GM23338 (cell line): ENCODE measurements around the gene ADPRH. TPM values are rescaled to one million over a fixed set of nuclear protein-coding genes. Genes with fewer than 3 reads are reported as not detected.

Experiments used
- ATAC-seq: fragments of 200-7000 bp; cut with Tn5 transposase; 3 replicates; pipeline ENCODE4 v1.9.1; 2020
- DNase-seq: peaks from one replicate; pipeline ENCODE4 v3.0.0-alpha.2; 2015; ENCODE audit warnings: low spot score
- H2AFZ ChIP-seq: fragments of 200-600 bp; sonication (generic); 2 replicates; pipeline ENCODE4 v1.8.0; 2016; ENCODE audit warnings: antibody characterized with exemption, mild to moderate bottlenecking, moderate library complexity
- H3F3A ChIP-seq: fragments of 200-600 bp; sonication (generic); replicated peaks from 2 replicates; pipeline ENCODE4 v1.8.0; 2017; ENCODE audit warnings: antibody characterized with exemption, mixed run types, low read depth
- H3K27ac ChIP-seq: fragments of 200-600 bp; sonication (generic); 2 replicates; pipeline ENCODE4 v1.6.1; 2016; ENCODE audit warnings: low read depth
- H3K27me3 ChIP-seq: fragments of 200-600 bp; sonication (generic); 2 replicates; pipeline ENCODE4 v1.8.0; 2016; ENCODE audit warnings: mild to moderate bottlenecking, mixed run types, moderate library complexity; ENCODE audit not compliant: insufficient read depth
- H3K36me3 ChIP-seq: fragments of 200-600 bp; sonication (generic); 2 replicates; pipeline ENCODE4 v1.8.0; 2016; ENCODE audit warnings: mild to moderate bottlenecking; ENCODE audit not compliant: insufficient read depth
- H3K4me1 ChIP-seq: fragments of 200-600 bp; sonication (generic); 2 replicates; pipeline ENCODE4 v1.8.0; 2016; ENCODE audit warnings: mild to moderate bottlenecking, moderate library complexity; ENCODE audit not compliant: insufficient read depth
- H3K4me2 ChIP-seq: fragments of 200-600 bp; sonication (generic); 2 replicates; pipeline ENCODE4 v1.7.1; 2017; ENCODE audit warnings: mixed run types
- H3K4me3 ChIP-seq: fragments of 200-600 bp; sonication (generic); 2 replicates; pipeline ENCODE4 v1.6.1; 2016; ENCODE audit warnings: mixed run types
- H3K79me2 ChIP-seq: fragments of 200-600 bp; sonication (generic); replicated peaks from 2 replicates; pipeline ENCODE4 v1.8.0; 2017; ENCODE audit warnings: mild to moderate bottlenecking; ENCODE audit not compliant: insufficient read depth
- H3K9me2 ChIP-seq: fragments of 200-600 bp; sonication (generic); 2 replicates; pipeline ENCODE4 v1.8.0; 2017; ENCODE audit not compliant: insufficient read depth
- H4K20me1 ChIP-seq: fragments of 200-600 bp; sonication (generic); replicated peaks from 2 replicates; pipeline ENCODE4 v1.8.0; 2017; ENCODE audit warnings: mild to moderate bottlenecking; ENCODE audit not compliant: insufficient read depth
- H3K27ac Mint-ChIP-seq: 2 replicates; pipeline ENCODE4 v1.8.0; 2020; ENCODE audit warnings: inconsistent platforms, mild to moderate bottlenecking, moderate library complexity, mixed read lengths
- H3K27me3 Mint-ChIP-seq: 3 replicates; pipeline ENCODE4 v1.8.0; 2022; ENCODE audit warnings: low read depth, mild to moderate bottlenecking, moderate library complexity, mixed read lengths, inconsistent platforms; ENCODE audit not compliant: insufficient read depth, poor library complexity
- H3K36me3 Mint-ChIP-seq: 3 replicates; pipeline ENCODE4 v1.8.0; 2021; ENCODE audit warnings: low read depth, mild to moderate bottlenecking, inconsistent platforms, moderate library complexity, mixed read lengths
- H3K4me1 Mint-ChIP-seq: 3 replicates; pipeline ENCODE4 v1.8.0; 2020; ENCODE audit warnings: mild to moderate bottlenecking, inconsistent platforms, mixed read lengths
- H3K4me3 Mint-ChIP-seq: 3 replicates; pipeline ENCODE4 v1.8.0; 2021; ENCODE audit warnings: moderate library complexity, mild to moderate bottlenecking, inconsistent platforms, mixed read lengths
- H3K9me3 Mint-ChIP-seq: 3 replicates; pipeline ENCODE4 v1.8.0; 2020; ENCODE audit warnings: moderate library complexity, mild to moderate bottlenecking, inconsistent platforms, mixed read lengths
- CREB1 ChIP-seq: fragments of 250-450 bp; sonication (Bioruptor Pico); IDR thresholded peaks from 2 replicates; pipeline ENCODE4 v1.5.0; 2020; ENCODE audit warnings: low read depth, mild to moderate bottlenecking, moderate library complexity
- CTCF ChIP-seq, 2 experiments: fragments of 200-600 bp in 1 of 2; sonication (generic) in 1 of 2; conservative IDR thresholded peaks; 2 replicates each; pipeline versions ENCODE4 v1.5.1 to v1.6.1; 2016 to 2017; ENCODE audit warnings: antibody characterized with exemption in 2 of 2, low read depth in 2 of 2, mild to moderate bottlenecking in 2 of 2, moderate library complexity in 1 of 2
- ETS1 ChIP-seq: IDR thresholded peaks from 2 replicates; pipeline ENCODE4 v1.6.1; 2016; ENCODE audit warnings: antibody characterized with exemption
- EZH2 ChIP-seq: fragments of 200-600 bp; sonication (generic); IDR thresholded peaks from one replicate; pipeline ENCODE4 v1.8.0; 2017; ENCODE audit warnings: antibody characterized with exemption, mild to moderate bottlenecking, low read depth; ENCODE audit not compliant: unreplicated experiment
- EZH2phosphoT487 ChIP-seq: fragments of 200-600 bp; sonication (generic); IDR thresholded peaks from one replicate; pipeline ENCODE4 v1.8.1; 2018; ENCODE audit warnings: antibody characterized with exemption; ENCODE audit not compliant: unreplicated experiment
- JUNB ChIP-seq: IDR thresholded peaks from one replicate; pipeline ENCODE4 v1.6.1; 2016; ENCODE audit warnings: antibody characterized with exemption; ENCODE audit not compliant: unreplicated experiment
- NANOG ChIP-seq: IDR thresholded peaks from 2 replicates; pipeline ENCODE4 v1.6.1; 2016; ENCODE audit warnings: antibody characterized with exemption, borderline replicate concordance
- POLR2AphosphoS5 ChIP-seq: IDR thresholded peaks from 2 replicates; pipeline ENCODE4 v1.6.1; 2016; ENCODE audit warnings: antibody characterized with exemption, low read depth
- REST ChIP-seq: IDR thresholded peaks from one replicate; pipeline ENCODE4 v1.6.1; 2018; ENCODE audit warnings: antibody characterized with exemption; ENCODE audit not compliant: unreplicated experiment
- STAT1 ChIP-seq: IDR thresholded peaks from one replicate; pipeline ENCODE4 v1.6.1; 2016; ENCODE audit warnings: antibody characterized with exemption; ENCODE audit not compliant: unreplicated experiment
- ZNF114 ChIP-seq: fragments of 250-450 bp; sonication (Bioruptor Pico); IDR thresholded peaks from 2 replicates; pipeline ENCODE4 v1.5.0; 2020; ENCODE audit warnings: mild to moderate bottlenecking, moderate library complexity
- ZNF331 ChIP-seq: fragments of 250-450 bp; sonication (Bioruptor Pico); IDR thresholded peaks from 2 replicates; pipeline ENCODE4 v1.5.0; 2020; ENCODE audit warnings: low read depth, mild to moderate bottlenecking, moderate library complexity
- ZNF462 ChIP-seq: fragments of 250-450 bp; sonication (Bioruptor Pico); IDR thresholded peaks from 2 replicates; pipeline ENCODE4 v1.5.0; 2020; ENCODE audit warnings: mild to moderate bottlenecking, moderate library complexity
- polyA plus RNA-seq: library from polyadenylated mRNA; unstranded; fragments of >200 nt; fragmentation: Nextera tagmentation; extraction: Ambion mirVana; gene quantifications from 2 replicates; pipeline ENCODE4 v1.2.1, GENCODE V29; 2016
- total RNA-seq: library from RNA; depleted of rRNA; stranded (reverse); fragments of >200 nt; shearing (Covaris generic); gene quantifications from 2 replicates; pipeline ENCODE4 v1.2.3, GENCODE V29; 2014

ADPRH gene
- total and polyA plus RNA-seq, 2 experiments from 2014 or later: 1.2 to 3.4 TPM

- Mint-ChIP-seq H3K27me3 (peaks cover 14% of the 10 kb centered on the region), H3K9me3 (no peaks in the 10 kb centered on the region; the same call in 2 of the 3 replicates), H3K27ac (no peak overlapping the region), H3K36me3 (peaks cover 8% of the 10 kb centered on the region; the same call in 1 of the 3 replicates), H3K4me3 (no peak overlapping the region), H3K4me1 (peaks cover 8% of the 10 kb centered on the region)
- Histone ChIP-seq H3K4me2 (no peak overlapping the region), H3K79me2 (no peaks in the 10 kb centered on the region), H3K27me3 (peaks cover 22% of the 10 kb centered on the region), H2AFZ (no peak overlapping the region), H3K9me2 (0 out of 2 replicates have a peak, but pooled peaks cover 3% of the 10 kb centered on the region), H3K27ac (no peak overlapping the region), H4K20me1 (no peaks in the 10 kb centered on the region), H3K36me3 (no peaks in the 10 kb centered on the region), H3K4me1 (peaks cover 10% of the 10 kb centered on the region), H3F3A (no peaks in the 10 kb centered on the region), H3K4me3 (no peak overlapping the region)
- ATAC-seq (no peak), DNase-seq (no peak)
- TF ChIP-seq CREB1 (CRISPR knock-in tag) (no peak), ZNF331 (CRISPR knock-in tag) (no peak), CTCF (conservative IDR thresholded peaks at IDR 0.05; ENCODE audit: low read depth in 2 of 2) (no peak), EZH2phosphoT487 (no peak), NANOG (no peak), JUNB (no peak), POLR2AphosphoS5 (no peak), EZH2 (no peak), ZNF114 (no peak), ZNF462 (CRISPR knock-in tag) (no peak), REST (no peak), ETS1 (no peak), STAT1 (no peak)
These were observed 2.9 kb downstream of the ADPRH start for GRCh38 chr3:119582178-119582577.
